NCI-H748 (cell line): ENCODE results near the gene SLC38A8.
A peak's percentile ranks its signal among the peaks of the same experiment; 100 is the strongest.

Experiments used
- DNase-seq: peaks from one replicate; lab custom pipeline; 2025; ENCODE audit not compliant: unreplicated experiment; lab: John Stamatoyannopoulos, UW

SLC38A8 gene

DNA sequence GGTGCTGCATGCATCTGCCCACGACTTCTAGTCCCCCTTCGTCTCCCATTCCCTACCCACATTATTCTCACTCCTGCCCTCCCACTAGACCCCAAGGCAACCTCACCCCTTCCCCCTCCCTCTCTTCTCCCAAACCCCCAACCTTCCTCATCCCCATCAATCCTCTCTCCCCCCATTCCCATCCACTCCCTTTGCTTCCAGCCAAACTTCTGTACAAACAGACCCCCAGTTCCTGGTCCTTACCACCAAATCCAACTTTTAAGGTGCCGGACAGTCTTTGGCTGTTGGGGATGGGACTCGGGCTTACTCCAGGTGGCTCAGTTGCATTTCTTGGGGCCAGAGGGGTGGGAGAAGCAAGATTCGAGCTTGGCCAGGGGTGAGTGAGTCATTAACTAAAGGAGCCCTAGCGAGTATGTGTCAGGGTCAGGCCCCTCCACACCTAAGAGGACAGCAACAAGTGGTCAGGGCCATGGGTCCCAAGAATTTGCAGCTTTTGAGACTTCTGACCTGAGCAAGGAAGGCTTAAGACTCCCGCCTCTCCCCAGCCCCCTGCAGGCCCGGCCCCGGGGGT is at the start of gene SLC38A8:
Gene SLC38A8, minus strand, starts transcription at position 488 of the 571 bp plus-strand sequence. CDS start 638 bp downstream, outside the sequence.
- no peak for DNase-seq

DNA sequence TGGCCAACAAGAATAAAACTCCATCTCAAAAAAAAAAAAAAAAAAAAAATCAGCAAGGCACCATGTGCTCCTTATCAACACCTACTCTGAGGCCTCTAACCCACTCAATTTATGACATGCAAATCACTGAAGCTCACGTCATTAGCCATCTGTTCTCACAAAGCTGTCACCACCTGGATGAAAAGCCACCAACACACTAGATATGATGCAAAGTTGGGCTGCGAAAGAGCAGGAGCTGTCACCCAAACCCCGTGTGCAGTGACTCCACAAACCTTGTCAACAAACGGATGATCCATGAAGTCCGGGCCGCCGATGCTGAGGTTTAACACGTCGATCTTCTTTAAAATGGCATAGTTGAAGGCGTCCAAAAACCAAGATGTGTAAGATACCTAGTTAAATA is 48.9 kb upstream of the SLC38A8 start:
- DNase-seq, result no peak

DNA sequence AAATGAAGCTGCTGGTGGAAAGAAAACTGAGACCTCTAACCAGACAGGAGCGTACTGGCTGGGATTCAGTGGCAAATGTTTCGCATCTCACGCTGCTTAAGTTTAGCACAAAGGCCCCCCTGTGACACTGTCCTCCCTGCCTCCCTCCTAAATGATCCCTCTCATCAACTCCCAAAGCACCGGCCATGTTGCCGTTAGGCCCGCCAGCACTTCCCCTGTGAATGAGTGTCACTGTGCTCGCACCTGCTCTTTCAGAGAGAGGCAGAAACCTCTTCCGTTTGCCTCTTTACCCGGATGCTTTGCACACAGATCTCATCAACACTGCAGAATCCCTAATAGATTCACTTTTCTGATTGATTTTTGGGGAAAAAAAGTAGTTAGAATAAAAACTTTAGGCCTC is 47.6 kb upstream of the SLC38A8 start:
- no peak for DNase-seq

DNA sequence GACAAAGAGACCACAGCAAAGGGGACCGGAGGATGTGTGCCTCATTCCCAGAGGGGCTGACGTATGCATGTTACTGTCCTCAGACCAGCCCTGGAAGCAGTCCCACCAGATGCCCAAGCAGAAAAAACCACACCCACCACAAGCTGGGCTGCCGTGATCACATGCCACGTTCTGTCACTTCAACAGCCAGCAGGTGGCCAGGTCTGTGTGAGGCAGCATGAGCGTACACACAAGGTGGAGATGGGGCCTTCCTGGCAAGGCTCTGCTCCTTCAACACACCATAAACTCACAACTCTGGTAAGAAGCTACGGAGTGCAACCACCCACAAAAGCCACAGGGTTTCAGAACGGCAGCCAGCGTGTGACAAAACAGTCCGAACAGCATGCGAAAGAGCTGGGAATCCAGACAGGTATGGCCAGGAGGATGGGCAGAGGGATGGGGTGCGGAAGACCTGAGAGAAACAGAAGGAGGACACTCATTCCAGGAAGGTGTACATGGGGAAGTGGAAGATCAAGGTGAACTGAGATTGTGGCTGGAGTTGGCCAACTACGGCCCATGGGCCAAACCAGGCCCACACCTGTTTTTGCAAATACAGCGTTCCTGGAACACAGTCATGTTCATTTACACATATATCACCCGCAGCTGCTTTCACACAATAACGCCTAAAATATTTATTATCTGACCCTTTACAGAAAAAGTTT is 46.2 kb upstream of the SLC38A8 start:
- DNase-seq, result no peak

DNA sequence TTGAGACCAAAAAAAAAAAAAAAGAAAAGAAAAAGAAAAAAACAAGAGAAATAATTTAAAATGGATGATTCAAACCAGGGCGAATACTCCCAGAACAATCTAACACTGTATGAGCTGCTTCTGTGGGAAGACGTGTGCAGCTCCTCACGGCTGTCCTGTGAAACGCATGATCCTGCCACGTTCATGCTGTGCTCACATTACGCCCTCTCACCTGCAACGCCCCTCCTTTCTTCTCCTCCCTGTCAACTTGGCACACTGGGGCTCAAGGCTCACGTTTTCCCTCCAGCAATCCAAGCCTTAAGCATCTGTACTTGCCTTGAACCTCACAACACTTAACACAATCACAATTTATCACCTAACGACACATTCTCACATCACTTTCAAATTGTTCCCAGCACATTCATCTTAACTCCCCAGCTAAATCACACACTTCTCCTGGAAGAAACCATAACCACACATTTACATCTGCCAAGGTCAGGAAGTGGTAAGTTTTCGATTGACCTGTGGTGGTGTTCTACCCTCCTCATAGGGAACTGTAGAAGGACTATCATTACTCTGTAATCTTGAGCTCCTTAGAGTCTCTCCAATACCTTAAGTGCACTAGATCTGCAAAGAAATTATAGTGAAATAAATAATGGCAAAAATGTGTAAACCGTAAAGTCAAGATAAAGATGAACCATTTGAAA is 45.0 kb upstream of the SLC38A8 start:
- no peak for DNase-seq

DNA sequence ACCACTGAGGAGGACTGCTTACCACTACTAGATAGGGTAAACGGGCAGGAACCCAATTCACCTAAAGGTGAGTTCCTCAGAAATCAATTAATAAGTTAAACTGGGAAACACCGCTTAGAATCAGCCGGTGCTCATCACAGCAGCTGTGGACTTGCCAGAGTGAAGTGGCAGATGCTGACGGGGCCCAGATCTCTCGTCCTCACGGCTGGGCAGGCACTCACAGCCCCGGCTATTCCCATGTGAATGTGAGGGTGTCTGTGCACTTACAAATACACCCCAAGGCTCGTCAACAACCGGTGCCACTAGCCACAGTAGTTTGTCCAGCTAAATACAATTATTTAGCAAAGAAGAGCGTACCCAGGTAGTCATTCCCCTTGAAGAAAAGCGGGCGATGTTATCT is 44.4 kb upstream of the SLC38A8 start:
- DNase-seq, result no peak

DNA sequence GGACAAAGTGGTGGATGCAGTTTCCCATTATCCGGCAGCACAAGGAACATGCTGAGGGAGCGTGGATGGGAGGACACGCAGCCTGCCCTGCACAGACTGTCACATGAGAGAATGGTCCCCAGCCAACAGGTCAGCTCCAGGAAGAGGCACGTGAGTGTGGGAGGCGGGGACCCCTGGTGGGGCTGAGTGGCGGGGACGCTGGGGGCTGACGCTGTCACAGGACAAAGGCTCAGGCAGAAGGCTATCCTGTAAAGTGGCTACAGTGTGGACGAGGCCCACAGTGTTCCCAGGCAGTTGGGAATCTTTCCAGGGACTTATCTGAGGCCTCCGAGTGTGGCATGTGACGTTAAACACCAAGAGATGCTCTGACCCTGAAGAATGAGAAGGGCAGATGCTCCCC is 43.7 kb upstream of the SLC38A8 start:
- DNase-seq, result no peak

DNA sequence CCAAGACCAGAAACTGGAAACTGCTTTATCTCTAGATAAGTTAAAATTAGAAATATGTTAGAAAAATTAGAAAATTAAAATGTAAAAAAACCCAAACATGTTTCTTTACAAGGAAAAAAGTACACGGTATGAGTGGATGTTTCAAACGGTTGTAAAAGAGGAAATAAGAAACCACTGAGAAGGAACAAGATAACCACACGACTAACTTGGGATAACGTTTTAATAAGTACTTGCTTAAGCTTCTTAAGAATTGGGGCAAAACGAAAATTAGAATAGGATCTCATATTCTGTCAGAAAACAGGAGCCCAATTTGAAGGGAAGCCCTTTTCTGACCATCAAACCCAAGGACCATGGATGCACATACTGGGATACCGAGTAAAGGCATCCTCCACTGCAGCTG is 43.2 kb upstream of the SLC38A8 start:
- no peak for DNase-seq

DNA sequence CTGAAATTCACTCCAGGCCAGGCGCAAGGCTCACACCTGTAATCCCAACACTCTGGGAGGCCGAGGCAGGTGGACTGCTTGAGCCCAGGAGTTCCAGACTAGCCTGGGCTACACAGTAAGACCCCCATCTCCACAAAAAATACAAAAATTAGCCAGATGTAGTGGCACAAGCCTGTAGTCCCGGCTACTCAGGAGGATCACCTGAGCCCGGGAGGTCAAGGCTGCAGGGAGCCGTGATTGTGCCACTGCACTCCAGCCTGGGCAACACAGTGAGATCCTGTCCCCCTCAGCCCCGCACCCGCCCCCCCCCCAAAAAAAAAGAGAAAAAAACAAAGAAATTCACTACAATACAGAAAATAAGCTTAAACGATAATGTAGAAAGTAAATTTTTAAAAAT is 42.7 kb upstream of the SLC38A8 start:
- no peak for DNase-seq

DNA sequence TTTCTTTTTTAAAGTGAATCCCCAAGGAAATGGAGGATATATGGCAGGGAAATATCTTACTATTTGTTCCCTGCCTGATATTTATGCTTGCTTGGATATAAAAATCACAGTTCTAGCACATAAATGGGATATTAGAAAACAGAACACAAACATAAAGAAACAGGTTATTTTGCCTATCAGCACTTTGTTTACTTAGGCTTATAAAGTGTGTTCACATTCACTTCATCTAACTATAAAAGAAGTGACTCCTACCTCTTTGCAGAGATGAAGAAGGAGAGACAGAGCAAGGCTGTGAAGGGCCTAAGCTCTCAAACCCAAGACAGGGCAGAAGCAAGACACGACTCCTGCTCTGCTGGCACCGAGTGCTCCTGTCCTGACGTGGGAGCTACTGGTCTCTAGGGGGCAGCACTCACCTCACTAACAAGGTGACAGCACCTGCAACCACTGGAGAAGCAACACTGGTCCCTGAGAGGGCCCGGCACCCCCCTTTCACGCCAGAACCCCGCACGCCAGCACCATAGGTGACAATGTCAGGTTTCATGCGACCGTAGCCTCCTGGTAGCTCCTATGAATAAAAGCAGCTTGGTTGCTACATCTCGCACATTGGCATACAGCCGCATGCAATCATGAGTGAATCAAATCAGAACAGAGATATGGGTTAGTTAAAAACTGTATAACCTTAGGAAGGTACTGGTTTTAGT is 42.1 kb upstream of the SLC38A8 start:
- peak; percentile 56 for DNase-seq

DNA sequence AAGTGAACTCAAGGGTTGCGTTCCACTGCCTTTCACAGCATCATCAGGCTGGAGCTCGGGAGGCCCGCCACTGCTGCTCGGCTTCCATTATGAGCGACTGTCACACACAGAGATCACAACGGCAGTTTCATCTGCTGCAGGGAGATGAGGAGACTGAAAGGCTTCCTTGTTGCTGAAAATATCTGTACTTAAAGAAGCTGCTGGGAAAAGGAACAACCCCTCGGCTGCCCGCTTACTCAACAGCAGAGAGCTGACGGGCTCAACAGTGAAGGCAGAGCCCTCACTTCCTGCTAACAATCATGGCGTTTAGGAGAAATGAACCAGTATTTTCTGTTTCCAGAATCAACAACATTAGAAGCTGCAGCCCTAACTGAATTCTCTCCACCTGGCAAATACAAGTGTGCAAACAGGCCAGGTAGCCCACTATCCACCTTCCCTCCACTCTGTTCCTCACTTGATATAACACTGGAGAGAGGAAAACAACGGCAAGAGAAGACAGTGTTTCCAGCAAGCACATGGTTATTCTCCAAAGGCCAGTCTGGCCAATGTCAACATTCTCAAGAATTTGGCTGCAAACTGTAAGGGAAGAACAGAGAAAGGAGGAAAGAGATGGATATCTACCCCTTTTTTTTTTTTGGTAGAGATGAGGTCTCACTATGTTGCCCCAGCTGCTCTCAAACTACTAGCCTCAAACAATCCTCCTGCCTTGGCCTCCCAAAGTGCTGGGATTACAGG is 40.4 kb upstream of the SLC38A8 start:
- no peak for DNase-seq

DNA sequence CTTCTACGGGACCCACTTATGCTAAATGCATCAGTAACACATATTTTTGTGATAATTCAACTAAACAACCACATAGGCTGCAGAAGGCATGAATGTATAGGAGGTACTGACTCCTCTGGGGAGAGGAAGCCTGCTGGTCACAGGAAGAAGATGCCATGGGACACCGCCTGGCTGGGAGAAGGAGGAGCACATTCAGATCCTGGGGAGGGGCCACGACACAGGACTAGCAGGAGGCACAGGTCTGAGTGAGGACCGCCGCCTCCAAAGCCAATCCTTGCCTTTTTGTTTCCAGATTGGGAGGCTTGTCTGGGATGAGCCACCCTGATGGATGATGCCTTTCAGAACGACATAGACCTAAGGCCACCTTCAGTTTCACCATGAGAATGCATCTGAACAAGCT is 39.5 kb upstream of the SLC38A8 start:
- DNase-seq, result no peak

DNA sequence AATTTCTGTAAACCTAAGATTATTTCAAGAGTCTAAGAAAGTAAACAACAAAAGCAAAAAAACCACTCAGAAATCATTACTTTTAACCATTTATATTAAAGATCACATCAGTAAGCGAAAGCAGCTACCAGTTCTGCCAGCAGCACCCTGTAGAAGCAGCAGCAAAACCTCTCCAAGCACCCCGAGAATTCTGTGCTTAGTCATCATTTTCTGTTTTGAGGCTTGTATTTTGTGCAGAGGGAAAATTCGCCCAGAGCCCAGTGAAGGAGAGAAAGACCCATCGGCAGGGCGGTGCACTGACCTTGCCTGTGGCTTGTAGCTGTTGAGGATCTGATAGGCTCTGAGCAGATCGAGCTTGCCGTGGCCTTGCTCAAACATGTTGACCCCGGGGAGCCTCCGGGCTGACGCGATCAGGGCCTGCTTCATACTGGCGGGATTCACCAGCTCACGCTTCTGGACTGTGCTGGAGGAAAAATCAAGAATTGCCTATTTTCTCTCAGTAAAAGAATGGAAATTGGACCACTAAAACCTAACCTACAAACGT is 38.9 kb upstream of the SLC38A8 start:
- DNase-seq, result no peak

DNA sequence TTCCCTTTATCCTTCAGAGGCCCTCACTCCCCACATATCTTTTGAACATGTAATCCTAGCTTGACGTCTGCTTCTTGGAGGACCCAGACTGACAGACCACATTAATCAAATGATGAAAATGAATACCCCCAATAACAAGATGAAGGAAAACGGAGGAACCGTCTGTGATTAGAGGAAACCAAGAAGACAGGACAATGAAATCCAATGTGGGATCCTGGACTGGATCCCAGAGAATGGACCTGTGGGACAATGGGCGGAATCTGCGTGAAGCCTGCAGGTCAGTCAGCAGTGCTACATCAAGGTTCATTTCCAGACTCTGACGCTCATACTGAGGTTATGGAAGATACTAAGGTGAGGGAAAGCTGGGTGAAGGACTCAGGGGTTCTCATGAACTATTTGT is 38.2 kb upstream of the SLC38A8 start:
- DNase-seq, result no peak

DNA sequence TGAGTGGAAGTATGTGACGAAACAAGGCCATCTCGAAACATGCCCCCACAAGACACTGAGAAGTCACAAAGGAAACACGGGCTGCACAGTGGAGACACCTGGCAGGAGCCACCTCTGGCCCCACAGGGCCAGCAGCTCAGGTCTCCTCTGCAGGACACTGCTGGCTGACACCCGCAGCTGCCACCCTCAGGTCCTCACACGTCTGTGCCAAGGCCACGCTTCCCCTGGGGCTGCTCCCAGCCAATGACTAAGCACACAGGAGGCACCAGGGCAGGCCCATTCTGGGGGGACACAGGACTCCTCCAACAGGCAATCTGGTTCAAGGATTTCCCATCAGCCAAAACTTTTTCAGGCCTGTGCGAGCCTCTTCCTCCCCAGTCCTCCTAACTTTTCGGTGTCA is 37.8 kb upstream of the SLC38A8 start:
- no peak for DNase-seq

DNA sequence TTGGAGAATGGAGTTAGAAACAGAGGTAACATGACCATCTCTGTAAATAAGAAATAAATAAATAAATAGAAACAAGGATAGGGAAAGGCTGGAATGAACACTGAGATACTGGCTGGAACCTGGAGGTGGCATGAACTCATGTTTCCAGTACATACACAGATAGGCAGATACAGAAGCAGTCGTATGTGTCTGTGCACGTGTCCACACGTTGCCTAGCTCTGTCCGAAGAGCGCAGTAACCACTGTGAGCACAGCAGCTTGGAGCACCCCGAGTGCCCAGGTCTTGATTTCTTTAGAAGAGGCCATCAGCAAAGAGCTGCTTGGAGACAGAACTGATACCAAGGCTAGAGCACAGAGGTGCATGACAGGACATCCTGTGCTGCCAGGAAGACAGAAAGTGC is 37.1 kb upstream of the SLC38A8 start:
- DNase-seq, result no peak

DNA sequence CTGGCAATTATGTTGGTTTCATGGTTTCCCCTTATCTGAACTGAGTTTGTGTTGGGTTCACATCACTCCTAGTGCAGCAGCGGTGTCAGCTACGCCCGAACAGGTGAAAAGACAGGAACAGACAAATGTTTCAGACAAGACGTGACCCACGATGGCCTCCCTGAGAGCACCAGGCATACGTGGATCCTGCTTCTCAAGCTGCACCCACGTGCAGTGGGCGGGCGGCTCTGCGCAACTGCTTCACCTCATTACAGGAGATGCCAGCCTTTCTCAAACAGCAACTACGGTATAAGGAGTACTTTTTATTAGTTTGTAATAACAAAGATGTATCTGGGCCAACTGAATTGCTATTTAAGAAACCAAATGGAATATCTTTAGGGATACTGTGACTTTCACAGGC is 32.8 kb upstream of the SLC38A8 start:
- DNase-seq, result no peak

DNA sequence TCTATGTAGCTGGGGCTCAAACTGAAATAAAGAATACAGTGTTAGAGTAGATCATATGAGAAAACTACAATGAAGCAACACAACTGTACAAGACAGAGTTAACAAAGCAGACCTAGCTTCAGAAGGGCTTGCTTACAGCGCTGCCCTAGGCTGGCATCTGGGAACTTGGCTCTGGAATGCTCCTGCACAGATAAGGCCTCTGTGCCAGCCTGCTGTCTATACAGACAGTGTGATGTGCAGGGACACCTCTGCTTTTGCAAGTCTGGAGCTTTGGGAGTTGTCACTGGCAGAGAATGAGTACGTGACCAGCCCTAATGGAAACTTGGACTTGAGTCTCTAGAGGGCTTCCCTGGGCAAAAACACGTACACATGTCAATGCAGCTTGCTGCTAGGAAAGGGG is 32.1 kb upstream of the SLC38A8 start:
- no peak for DNase-seq

DNA sequence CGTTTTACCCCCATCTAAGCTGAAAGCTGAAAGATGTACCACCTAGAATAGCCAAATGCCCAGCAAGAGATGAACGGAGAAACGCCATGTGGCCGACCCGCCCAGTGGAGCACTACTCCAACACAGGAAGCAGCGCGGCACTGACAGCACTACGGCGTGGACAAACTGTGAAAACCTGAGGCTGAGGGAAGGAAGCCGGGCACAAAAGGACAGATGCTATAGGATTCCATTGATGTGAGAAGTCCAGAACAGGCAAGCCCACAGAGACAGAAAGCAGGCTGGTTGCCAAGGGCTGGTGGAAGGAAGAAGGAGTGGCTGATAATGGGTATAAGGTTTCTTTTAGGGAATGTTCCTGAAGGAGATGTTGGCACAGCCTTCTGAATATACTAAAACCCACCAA is 29.4 kb upstream of the SLC38A8 start:
- DNase-seq, result no peak

DNA sequence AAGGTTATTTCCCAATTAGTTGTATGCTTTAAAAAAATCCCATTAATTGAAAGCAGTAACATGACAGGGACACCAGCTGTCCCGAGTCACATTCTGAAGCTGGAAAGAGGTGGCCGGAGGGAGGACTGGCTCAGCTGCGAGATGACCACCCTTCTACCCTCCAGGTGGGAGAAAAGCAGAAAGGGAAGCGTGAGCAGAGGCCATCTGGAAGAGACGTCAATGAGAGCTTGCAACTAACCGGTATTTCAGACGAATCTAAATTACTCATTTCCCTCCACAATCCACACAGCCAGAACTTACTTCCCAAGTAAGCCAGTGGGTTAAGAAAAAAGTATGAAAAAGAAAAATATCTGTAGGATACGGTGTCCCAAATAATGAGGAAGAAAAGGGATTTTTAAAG is 28.5 kb upstream of the SLC38A8 start:
- no peak for DNase-seq

DNA sequence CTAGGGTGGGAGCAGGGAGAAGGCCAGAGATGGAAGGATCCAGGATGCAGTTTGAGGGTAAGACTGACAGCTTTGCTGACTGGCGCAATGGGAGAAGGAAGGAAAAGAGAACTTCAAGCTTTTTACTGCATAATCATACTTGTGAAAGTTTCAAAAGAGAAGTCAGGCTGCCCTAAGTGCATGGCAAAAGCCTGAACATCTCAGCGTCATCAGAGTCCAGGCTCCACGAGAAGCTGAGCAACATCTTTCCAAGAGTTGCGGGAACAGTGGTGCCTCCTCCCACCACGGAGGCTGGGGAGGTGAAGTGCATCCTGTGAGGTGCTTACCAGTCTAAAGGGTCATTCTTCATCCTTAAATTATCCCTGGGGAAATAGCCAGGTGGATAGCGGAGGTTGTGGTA is 26.9 kb upstream of the SLC38A8 start:
- DNase-seq, result no peak
